ENCODE data around the gene TF.

DNA sequence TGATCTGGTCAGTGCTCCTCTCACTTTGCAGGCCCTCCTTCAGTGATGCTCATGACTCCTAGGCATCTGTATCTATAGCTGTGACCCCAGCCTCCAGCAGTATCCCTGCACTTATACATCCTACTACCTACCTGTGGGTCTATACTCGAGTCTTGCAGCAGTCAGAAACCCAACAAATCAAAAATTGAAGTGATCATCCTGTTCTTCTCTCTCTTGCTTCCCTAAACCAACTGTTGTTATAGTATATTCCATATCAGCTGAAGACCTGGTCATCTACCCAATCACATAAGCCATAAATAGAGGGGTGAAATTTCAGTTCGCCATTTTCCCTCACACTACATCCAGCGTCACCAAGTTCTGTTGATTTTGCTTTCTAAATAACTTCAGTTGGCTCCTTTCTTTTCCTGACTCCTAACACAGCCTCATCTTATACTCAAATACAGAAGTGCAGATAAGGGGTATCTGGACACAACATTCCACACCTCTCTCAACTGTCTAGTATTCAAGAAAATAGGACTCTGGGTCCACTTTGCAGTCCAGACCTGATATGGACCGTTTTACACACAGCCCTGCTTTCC, 33.5 kb downstream of the TF start:
- TF ChIP-seq, protein P1, sequence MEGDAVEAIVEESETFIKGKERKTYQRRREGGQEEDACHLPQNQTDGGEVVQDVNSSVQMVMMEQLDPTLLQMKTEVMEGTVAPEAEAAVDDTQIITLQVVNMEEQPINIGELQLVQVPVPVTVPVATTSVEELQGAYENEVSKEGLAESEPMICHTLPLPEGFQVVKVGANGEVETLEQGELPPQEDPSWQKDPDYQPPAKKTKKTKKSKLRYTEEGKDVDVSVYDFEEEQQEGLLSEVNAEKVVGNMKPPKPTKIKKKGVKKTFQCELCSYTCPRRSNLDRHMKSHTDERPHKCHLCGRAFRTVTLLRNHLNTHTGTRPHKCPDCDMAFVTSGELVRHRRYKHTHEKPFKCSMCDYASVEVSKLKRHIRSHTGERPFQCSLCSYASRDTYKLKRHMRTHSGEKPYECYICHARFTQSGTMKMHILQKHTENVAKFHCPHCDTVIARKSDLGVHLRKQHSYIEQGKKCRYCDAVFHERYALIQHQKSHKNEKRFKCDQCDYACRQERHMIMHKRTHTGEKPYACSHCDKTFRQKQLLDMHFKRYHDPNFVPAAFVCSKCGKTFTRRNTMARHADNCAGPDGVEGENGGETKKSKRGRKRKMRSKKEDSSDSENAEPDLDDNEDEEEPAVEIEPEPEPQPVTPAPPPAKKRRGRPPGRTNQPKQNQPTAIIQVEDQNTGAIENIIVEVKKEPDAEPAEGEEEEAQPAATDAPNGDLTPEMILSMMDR (conservative IDR thresholded peaks at IDR 0.05 in 1 of 2, IDR thresholded peaks at IDR 0.05 in 1 of 2; ENCODE audit: extremely low read depth in 1 of 2, insufficient read depth in 1 of 2, low read depth in 1 of 2, low read length in 2 of 2), result no peak
- TF ChIP-seq EZH2 (IDR thresholded peaks at IDR 0.05; ENCODE audit: borderline replicate concordance, low read length), result no peak
